Myocyte (in vitro differentiated cells): ENCODE results near the gene PIEZO2. TPM values are rescaled to one million over a fixed set of nuclear protein-coding genes. Genes with fewer than 3 reads are reported as not detected.
A peak's percentile ranks its signal among the peaks of the same experiment; 100 is the strongest.

Experiments
- DNase-seq: peaks from one replicate; pipeline ENCODE4 v3.0.0-alpha.2; 2012; ENCODE audit warnings: low read depth
- total RNA-seq: library from RNA; depleted of rRNA; stranded (reverse); fragments of >200 nt; gene quantifications from 2 replicates; pipeline ENCODE4 v1.2.3, GENCODE V29; 2014

Gene PIEZO2
- total RNA-seq, 1 donor from 2014 or later, result 7.5 TPM

DNA sequence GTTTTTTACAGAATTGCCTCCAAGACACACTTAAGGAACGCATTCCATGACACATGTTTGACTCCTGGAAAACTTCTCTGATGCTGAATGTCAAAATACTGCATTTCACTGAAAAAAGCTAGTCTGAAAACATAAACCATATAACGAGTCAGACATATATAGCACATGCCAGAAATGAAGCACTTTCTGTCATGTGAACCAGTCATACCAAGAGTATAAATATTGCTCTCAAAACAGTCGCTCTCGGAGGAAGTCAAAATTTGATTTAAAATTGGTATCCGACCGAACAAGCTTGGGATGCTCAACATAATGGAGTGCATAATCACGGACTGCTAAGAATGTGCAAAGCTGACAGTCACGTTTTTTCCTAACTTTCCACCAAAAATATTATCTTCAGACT lies 115.9 kb downstream of the PIEZO2 start:
- DNase-seq, result no peak

- DNase-seq, result no peak
Measured at GRCh38 chr18:11031966-11032365, 117.4 kb downstream of the PIEZO2 start.

DNA sequence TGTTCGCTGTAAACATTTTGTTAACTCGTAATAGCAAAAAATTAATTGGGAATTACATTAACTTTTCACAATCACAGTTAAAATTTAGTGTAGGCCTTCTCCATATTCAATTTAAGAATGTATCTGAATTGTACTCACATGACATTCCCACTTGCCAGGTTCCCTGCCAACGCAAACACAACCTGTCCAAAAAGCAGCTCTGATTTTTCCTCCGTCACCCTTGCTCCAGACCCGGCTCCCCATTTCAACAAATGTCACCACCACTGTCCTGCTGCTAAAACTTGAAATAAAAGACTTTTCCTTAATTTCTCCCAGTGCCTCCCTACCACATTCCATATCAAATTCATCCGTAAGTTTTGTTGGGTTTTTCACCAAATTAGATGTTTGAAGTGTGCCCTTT lies 120.3 kb downstream of the PIEZO2 start:
- DNase-seq, result no peak

GRCh38 chr18:11027862-11028261 lies 121.5 kb downstream of the PIEZO2 start:
- no peak for DNase-seq

- no peak for DNase-seq
Measured at GRCh38 chr18:11025671-11026070, 123.7 kb downstream of the PIEZO2 start.

DNA sequence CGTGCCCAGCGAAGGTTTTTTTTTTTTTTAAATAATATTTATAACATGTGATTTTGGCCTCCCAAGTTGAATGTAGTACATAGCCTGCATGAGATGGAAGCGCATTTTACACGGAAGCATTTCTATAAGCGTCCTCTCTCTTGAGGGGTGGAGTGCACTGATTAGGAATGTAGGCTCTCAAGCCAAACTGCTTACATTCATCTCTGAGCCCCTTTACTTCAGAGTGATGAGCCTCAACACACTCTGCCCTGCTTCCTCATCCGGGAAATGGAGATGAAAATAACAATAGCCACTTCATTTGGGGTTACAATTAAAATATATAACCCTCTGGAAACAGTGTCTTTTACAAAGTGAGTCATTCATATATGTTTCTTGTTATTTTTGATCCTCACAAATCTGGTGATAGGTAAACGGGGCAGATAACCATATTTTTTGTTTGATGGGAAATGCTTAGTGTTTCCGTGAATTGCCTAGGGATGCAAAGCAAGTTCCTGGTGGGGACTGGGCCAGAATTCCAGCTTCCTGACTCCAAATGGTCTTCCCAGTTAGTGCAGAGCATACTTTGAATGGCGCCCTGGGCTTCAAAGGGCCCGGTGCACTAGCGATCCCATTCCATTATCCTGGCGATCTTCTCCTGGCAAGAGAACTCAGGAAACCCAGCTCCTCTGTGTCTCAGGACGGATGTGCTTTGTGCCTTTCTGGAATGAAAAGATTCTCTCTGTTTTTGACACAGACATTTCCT lies 124.3 kb downstream of the PIEZO2 start:
- no peak for DNase-seq

GRCh38 chr18:11021477-11021876 lies 127.9 kb downstream of the PIEZO2 start:
- DNase-seq, result no peak

DNA sequence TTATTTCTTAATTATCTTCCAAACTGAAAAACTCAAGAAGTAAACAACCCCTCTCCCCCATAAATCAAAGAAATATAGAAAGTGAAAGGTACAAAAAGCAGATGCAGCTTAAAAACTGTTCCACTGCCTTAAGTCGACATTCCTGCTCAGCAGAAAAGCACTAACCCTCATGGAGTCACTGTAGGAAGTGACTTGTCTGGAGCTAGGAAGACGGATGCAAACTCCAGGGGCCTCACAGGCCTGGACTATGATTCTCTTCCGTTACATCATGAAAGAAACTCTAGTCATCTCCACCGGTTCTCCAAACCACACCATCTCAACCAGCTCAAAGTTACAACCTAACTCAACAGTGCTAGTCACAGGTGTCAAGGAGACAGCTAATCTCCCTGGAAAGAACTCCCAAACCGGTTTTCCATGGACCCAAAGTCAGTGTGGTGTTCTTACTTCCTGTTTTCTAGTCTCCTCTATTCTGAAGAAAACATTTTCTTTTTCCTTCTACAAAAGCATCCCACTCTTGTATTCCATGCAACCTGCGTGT lies 128.4 kb downstream of the PIEZO2 start:
- DNase-seq, result no peak

DNA sequence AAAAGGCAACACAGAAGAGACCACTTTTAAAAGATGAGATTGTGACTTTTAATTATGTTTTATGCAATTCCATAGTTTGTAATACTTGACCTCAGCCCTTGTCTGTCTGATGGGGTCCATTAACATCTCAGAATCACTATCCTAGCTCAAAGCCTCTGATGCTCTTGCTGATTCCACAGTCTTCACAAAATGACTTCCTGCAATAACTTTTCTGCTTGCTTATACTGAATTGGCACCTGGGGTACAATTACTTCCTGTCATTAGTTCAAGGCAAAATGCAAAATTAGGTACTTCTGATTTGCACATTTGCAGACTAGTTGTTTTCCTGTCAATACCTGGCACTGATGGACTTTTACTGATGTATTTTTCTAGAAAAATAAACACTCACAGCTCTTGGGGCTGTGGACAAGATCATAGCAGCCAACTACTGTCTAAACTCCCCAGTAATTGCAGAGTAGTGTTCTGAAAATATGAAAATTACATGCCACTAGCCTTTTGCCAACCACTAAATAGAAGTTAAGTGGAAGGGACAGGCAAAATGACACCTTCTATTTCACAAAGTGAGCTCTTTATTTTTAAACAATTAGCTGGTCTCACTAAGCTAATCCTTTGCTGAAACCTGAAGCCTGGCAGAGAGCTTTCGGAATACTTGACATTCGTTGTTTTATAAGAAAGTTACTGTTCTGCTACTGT lies 129.1 kb downstream of the PIEZO2 start:
- no peak for DNase-seq

DNA sequence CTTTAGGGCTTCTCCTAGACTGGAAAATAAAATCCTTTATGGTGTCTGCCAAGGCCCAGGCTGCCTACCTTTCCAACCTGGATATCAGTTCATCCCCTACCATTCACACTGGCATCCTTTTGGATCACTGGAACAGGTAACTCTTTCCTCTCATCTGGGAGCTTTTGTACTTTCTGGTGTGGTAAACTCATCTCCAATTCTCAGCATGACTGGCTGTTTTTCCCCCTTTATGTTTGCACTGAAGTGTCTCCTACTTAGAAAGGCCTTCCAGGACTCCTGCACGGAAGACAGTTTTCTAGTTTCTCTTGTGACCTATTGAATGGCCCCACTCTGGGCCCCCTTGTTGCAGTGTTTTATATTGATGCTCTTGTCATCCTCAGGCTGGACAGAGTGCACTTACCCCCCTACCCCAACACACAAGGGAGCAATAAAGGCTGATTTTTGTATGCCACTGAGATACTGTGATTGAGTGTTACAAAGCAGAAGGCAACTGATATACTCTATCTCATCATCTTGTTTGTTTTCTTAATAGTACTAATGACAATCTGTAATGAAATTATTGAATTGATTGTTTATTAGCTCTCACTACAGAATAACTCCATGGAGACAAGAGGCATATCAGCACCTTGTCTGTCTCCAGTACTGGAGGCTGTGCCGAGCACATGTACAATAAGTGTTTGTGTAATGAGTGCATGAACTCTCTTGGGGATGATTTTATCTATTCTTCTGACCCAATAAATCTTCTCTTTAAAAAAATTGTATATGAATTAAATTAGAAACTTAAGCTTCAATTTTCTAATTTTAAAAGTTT lies 129.9 kb downstream of the PIEZO2 start:
- no peak for DNase-seq

GRCh38 chr18:11009869-11010268 lies 139.5 kb downstream of the PIEZO2 start:
- DNase-seq, result no peak

DNA sequence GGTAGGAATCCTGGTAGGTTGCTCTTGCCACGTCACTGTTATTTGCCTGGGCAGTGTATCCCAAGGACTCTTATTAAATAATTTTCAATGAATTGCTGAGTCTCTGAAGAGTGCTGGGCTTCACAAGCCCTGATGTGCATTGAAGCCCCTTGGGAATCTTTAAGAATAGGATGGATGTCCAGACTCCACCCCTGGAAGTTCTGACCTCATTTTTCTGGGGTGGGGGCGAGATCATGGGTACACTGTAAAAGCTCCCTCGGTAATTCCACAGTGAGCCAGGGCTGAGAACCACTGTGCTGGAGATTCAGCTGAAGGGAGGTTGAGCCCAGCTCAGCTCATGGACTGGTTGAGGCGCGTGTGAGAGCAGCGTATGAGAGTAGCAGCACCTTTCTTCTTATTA lies 140.2 kb downstream of the PIEZO2 start:
- DNase-seq, result no peak

DNA sequence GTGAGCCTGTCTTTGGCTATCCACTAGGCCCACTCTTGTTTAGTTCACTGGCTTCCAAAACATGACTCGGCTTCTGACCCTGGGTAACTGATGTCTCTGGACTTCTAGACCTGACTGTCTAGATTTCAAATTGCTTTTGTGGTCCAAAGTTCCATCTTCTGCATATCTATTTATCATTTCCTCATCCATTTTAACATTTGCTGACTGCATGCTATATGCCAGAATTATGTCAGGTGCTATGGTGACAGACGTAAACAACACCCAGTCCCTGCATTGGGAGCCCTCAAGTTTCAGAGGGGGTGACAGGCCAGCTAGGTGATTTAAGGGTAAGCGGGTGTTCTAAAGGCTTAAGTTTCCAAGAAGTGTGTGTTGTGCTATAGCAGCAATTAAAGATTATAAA lies 140.9 kb downstream of the PIEZO2 start:
- DNase-seq, result peak; percentile 39

DNA sequence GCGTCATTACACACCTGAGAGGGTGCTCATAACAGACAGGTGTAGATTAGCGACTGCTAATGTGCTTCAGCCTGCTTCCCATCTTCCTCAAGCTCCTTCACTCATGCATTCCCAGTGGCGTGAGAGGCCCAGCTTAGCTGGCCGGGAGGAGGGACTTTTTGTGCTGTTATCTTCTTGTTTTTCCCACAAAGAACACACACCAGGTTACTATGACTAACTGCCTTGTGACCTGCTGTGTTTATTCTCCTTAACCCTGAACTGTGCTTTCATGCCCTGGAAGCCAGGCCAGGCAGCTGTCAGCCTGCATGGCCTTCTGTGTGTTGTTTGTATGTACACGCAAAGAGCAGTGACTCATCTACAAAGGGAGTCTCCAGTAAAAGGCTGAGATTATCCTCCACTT lies 143.8 kb downstream of the PIEZO2 start:
- peak; percentile 94 for DNase-seq

GRCh38 chr18:11004951-11005350 lies 144.4 kb downstream of the PIEZO2 start:
- peak; percentile 27 for DNase-seq

- no peak for DNase-seq
Measured at GRCh38 chr18:11004294-11004693, 145.1 kb downstream of the PIEZO2 start.

- no peak for DNase-seq
Measured at GRCh38 chr18:11002796-11003195, 146.6 kb downstream of the PIEZO2 start.

GRCh38 chr18:11002277-11002676 lies 147.1 kb downstream of the PIEZO2 start:
- no peak for DNase-seq

DNA sequence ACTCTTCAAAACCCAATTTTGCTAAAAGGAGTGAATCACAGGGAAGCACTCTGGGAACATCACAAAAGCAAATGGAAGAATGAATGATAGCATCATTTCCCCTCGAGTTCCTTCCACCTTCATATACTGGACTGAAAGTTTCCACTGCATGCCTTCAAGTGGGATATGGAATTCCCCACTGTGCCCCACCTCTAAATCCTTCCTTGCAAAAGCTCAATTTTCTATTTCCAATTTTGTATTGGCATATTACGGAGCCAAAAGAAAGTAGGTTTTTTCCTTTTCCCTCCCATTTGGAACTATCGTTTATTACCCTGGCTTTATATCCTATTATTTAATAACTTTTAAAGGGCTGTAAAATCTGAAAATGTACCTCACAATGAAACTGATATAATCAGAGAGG lies 149.3 kb downstream of the PIEZO2 start:
- DNase-seq, result no peak

DNA sequence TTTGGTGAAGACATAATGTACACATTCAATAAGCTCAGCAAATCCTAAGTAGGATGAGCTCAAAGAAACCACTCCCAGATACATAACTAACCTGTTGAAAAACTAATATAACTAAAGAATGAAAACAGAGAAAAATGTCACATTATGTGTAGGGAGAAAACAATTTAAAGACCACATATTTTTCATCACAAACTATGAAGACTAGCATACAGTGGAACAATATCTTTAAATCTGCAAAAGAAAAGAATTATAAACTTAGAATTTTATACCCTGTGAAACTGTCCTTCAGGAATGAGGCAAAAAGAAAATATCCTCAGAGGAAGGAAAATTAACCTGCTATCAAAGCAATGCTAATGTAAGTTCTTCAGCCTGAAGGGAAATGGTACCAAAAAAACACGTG lies 151.5 kb downstream of the PIEZO2 start:
- DNase-seq, result no peak

DNA sequence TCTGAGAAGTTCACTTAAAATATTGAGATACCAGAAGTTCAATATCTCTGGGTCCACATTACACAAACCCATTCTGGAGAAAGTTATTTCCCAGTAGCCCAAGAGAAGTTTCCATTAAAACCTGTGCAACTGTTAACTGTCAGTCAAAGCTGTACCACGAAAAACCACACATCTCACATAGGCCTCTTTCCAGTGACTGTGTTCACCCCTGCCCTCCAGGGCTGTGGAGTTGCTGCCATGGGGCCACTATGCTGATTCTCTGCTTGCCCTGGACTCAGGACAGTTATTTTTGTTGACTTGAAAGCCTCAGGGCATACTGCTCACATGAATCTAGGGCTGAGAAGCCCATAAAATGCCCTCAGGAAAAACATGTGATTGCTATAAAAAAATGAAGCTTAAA lies 153.8 kb downstream of the PIEZO2 start:
- peak; percentile 80 for DNase-seq

- no peak for DNase-seq
Measured at GRCh38 chr18:10989486-10989885, 159.9 kb downstream of the PIEZO2 start.
